ENCODE measurements around the gene METTL9. TPM values are rescaled to one million over a fixed set of nuclear protein-coding genes. Genes with fewer than 3 reads are reported as not detected.
"Not testable (repeated sequence)": the region's sequence is repeated elsewhere in the genome, so short reads cannot be mapped to it uniquely, and the experiment has no call there.

METTL9 gene
- total and polyA plus RNA-seq, 2 donors (not counting 1 experiment from before 2014, with no cell fraction given), result 124 to 163 TPM

- H2AFZ ChIP-seq (ENCODE audit: low read length); H3K4me2 ChIP-seq (ENCODE audit: extremely low read depth, insufficient read depth, low read length); H4K20me1 ChIP-seq (ENCODE audit: control insufficient read depth, extremely low read depth, insufficient read depth, low read length); H3K27ac ChIP-seq (ENCODE audit: insufficient read depth, low read length); H3K27me3 ChIP-seq (ENCODE audit: control insufficient read depth, insufficient read depth, low read length); H3K9me3 ChIP-seq (ENCODE audit: control insufficient read depth, insufficient read depth, low read depth, low read length); H3K4me3 ChIP-seq (replicated peaks in 1 of 4; ENCODE audit: control extremely low read depth in 1 of 4, insufficient read depth in 1 of 4, low read depth in 3 of 4, low read length in 4 of 4); H3K36me3 ChIP-seq (ENCODE audit: control insufficient read depth, insufficient read depth, low read length); H3K79me2 ChIP-seq (ENCODE audit: control insufficient read depth, insufficient read depth, low read length); H3K4me1 ChIP-seq (ENCODE audit: control insufficient read depth, extremely low read depth, insufficient read depth, low read length); H3K9ac ChIP-seq (ENCODE audit: insufficient read depth, low read length); DNase-seq (ENCODE audit: low read depth in 2 of 2): not testable (repeated sequence)
Measured at GRCh38 chr16:21553481-21554296, 45.7 kb upstream of the METTL9 start.

DNA sequence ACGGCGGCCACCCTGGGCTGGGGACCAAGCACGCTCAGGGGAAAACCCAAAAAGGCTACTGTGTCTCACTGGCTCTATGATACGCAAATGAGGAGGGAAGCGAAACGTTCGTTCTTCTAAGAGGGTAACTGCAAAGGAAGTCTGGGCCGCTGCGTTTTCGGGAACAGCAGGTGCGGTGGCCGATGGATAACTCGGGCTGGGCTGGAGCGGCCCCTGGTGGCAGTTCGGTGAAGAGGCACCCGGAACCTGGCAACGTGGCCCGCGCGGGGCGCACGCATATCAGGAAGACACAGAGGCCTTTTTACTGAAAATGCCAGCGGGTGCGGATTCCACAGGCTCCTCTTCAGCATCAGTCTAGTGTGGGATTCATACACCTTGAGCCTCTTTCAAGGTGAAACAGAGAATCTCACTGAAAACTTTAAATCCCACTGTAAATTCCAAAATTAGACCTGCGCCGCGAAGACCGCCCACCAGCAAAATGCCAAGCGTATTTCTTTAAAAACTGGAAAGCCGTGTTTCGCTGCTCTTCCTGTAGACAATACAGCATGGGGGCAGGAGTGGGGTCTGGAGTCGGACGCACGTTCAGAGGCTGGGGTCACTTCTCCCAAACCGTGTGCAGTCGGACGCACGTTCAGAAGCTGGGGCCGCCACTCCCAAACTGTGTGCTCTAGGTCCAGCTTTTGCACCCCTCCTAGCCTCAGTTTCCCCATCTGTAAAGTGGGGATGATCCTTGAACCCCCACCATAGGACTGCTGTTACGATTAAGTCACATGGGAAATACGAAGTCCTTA is 44.4 kb upstream of the METTL9 start:
- no peaks in the 10 kb centered on the region for H3K9me3 ChIP-seq (ENCODE audit: control insufficient read depth, insufficient read depth, low read depth, low read length)
- peak overlapping the region; percentile 72 for H2AFZ ChIP-seq (ENCODE audit: low read length)
- H3K79me2 ChIP-seq (ENCODE audit: control insufficient read depth, insufficient read depth, low read length), result no peaks in the 10 kb centered on the region
- no peaks in the 10 kb centered on the region for H4K20me1 ChIP-seq (ENCODE audit: control insufficient read depth, extremely low read depth, insufficient read depth, low read length)
- no peaks in the 10 kb centered on the region for H3K36me3 ChIP-seq (ENCODE audit: control insufficient read depth, insufficient read depth, low read length)
- no peak overlapping the region for H3K27ac ChIP-seq (ENCODE audit: insufficient read depth, low read length)
- TF ChIP-seq, protein P1, sequence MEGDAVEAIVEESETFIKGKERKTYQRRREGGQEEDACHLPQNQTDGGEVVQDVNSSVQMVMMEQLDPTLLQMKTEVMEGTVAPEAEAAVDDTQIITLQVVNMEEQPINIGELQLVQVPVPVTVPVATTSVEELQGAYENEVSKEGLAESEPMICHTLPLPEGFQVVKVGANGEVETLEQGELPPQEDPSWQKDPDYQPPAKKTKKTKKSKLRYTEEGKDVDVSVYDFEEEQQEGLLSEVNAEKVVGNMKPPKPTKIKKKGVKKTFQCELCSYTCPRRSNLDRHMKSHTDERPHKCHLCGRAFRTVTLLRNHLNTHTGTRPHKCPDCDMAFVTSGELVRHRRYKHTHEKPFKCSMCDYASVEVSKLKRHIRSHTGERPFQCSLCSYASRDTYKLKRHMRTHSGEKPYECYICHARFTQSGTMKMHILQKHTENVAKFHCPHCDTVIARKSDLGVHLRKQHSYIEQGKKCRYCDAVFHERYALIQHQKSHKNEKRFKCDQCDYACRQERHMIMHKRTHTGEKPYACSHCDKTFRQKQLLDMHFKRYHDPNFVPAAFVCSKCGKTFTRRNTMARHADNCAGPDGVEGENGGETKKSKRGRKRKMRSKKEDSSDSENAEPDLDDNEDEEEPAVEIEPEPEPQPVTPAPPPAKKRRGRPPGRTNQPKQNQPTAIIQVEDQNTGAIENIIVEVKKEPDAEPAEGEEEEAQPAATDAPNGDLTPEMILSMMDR (conservative IDR thresholded peaks at IDR 0.05 in 1 of 2, IDR thresholded peaks at IDR 0.05 in 1 of 2; ENCODE audit: low read depth in 1 of 2, low read length in 2 of 2), result peak; percentile 97 to 99
- TF ChIP-seq EZH2 (IDR thresholded peaks at IDR 0.05; ENCODE audit: low read length, missing control alignments), result no peak
- peak overlapping the region; percentile 25 for H3K9ac ChIP-seq (ENCODE audit: insufficient read depth, low read length)
- no peak overlapping the region for H3K4me3 ChIP-seq (replicated peaks in 1 of 4; ENCODE audit: control extremely low read depth in 1 of 4, insufficient read depth in 1 of 4, low read depth in 3 of 4, low read length in 4 of 4)
- DNase-seq (ENCODE audit: low read depth in 2 of 2), result peak; percentile 57 to 71
- H3K27me3 ChIP-seq (ENCODE audit: control insufficient read depth, insufficient read depth, low read length), result peaks cover 3% of the 10 kb centered on the region
- no peaks in the 10 kb centered on the region for H3K4me1 ChIP-seq (ENCODE audit: control insufficient read depth, extremely low read depth, insufficient read depth, low read length)
- peak overlapping the region; percentile 72 for H3K4me2 ChIP-seq (ENCODE audit: extremely low read depth, insufficient read depth, low read length)

DNA sequence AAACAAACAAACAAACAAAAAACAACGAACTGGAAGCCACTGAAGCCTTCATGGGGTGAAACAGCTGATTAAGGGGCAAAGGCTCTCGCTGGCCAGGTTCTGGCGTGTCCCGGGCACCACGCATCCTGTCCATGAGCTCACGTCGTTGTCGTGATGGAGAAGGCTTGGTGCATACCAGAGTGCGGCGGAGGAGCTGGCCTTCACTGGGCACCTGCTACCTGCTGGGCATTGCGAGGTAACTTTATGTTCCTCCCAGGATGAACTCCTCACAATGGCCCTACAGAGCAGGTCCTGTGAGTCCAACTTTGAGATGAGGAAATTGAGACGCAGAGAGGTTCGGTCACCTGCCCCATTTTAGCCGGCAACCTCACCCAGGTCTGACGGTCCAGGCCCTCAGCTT is 43.8 kb upstream of the METTL9 start:
- H3K9ac ChIP-seq (ENCODE audit: insufficient read depth, low read length); DNase-seq (ENCODE audit: low read depth in 2 of 2); H2AFZ ChIP-seq (ENCODE audit: low read length); H3K9me3 ChIP-seq (ENCODE audit: control insufficient read depth, insufficient read depth, low read depth, low read length); H3K4me1 ChIP-seq (ENCODE audit: control insufficient read depth, extremely low read depth, insufficient read depth, low read length); H3K36me3 ChIP-seq (ENCODE audit: control insufficient read depth, insufficient read depth, low read length); H4K20me1 ChIP-seq (ENCODE audit: control insufficient read depth, extremely low read depth, insufficient read depth, low read length); H3K4me3 ChIP-seq (replicated peaks in 1 of 4; ENCODE audit: control extremely low read depth in 1 of 4, insufficient read depth in 1 of 4, low read depth in 3 of 4, low read length in 4 of 4); H3K4me2 ChIP-seq (ENCODE audit: extremely low read depth, insufficient read depth, low read length); H3K27me3 ChIP-seq (ENCODE audit: control insufficient read depth, insufficient read depth, low read length); H3K79me2 ChIP-seq (ENCODE audit: control insufficient read depth, insufficient read depth, low read length); H3K27ac ChIP-seq (ENCODE audit: insufficient read depth, low read length): not testable (repeated sequence)

DNA sequence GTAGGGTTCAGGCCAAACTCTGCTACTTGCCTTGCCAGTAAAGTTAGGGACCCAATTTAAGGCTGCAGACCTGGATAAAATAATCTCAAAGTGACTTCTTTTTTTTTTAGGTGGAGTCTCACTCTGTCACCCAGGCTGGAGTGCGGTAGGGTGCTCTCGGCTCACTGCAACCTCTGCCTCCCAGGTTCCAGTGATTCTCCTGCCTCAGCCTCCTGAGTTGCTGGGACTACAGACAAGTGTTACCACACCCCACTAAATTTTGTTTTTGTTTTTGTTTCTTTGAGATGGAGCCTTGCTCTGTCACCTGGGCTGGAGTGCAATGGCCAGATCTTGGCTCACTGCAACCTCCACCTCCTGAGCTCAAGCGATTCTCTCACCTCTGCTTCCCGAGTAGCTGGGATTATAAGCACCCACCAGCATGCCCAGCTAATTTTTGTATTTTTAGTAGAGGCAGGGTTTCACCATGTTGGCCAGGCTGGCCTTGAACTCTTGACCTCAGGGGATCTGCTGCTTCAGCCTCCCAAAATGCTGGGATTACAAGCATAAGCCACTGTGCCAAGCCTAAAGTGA is 43.3 kb upstream of the METTL9 start:
- not testable (repeated sequence) for H3K4me3 ChIP-seq (replicated peaks in 1 of 4; ENCODE audit: control extremely low read depth in 1 of 4, insufficient read depth in 1 of 4, low read depth in 3 of 4, low read length in 4 of 4); H2AFZ ChIP-seq (ENCODE audit: low read length); H3K4me2 ChIP-seq (ENCODE audit: extremely low read depth, insufficient read depth, low read length); DNase-seq (ENCODE audit: low read depth in 2 of 2); H3K27me3 ChIP-seq (ENCODE audit: control insufficient read depth, insufficient read depth, low read length); H3K27ac ChIP-seq (ENCODE audit: insufficient read depth, low read length); H3K9ac ChIP-seq (ENCODE audit: insufficient read depth, low read length); H4K20me1 ChIP-seq (ENCODE audit: control insufficient read depth, extremely low read depth, insufficient read depth, low read length); H3K4me1 ChIP-seq (ENCODE audit: control insufficient read depth, extremely low read depth, insufficient read depth, low read length); H3K79me2 ChIP-seq (ENCODE audit: control insufficient read depth, insufficient read depth, low read length); H3K36me3 ChIP-seq (ENCODE audit: control insufficient read depth, insufficient read depth, low read length); H3K9me3 ChIP-seq (ENCODE audit: control insufficient read depth, insufficient read depth, low read depth, low read length)

DNA sequence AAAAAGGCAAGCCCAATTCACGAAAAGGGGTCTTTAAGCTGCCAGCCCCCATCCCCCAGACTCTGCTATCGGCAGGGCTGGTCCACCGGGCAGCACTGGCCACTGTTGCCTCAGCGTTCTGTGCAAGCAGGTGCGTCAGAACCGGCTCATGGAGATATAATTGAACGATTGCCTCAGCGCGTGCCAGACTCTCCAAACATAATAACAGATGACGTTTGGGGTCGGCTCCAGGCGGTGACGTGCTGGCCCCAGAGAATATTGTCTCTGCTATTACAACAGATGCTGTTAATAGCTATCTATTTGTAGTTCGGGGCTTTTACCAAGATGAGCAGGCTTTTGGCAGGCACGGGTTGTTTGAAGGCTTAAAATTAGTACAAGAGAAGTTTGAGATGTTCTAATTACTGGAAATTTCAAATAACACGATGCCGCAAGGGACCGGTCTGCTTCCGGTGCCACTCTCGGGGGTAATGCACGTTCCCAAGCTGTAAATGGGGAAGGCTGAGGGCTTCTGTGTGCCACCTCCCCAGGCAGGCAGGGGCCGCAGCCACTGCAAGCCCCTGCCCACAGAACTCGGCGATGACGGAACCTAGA is 42.6 kb upstream of the METTL9 start:
- not testable (repeated sequence) for H3K36me3 ChIP-seq (ENCODE audit: control insufficient read depth, insufficient read depth, low read length); H3K4me1 ChIP-seq (ENCODE audit: control insufficient read depth, extremely low read depth, insufficient read depth, low read length); H3K9me3 ChIP-seq (ENCODE audit: control insufficient read depth, insufficient read depth, low read depth, low read length); H3K4me3 ChIP-seq (replicated peaks in 1 of 4; ENCODE audit: control extremely low read depth in 1 of 4, insufficient read depth in 1 of 4, low read depth in 3 of 4, low read length in 4 of 4); H4K20me1 ChIP-seq (ENCODE audit: control insufficient read depth, extremely low read depth, insufficient read depth, low read length); H3K9ac ChIP-seq (ENCODE audit: insufficient read depth, low read length); H3K27me3 ChIP-seq (ENCODE audit: control insufficient read depth, insufficient read depth, low read length); H3K79me2 ChIP-seq (ENCODE audit: control insufficient read depth, insufficient read depth, low read length)
- Histone ChIP-seq H2AFZ (ENCODE audit: low read length) (peak overlapping the region; percentile 48), H3K4me2 (ENCODE audit: extremely low read depth, insufficient read depth, low read length) (peak overlapping the region; percentile 46), H3K27ac (ENCODE audit: insufficient read depth, low read length) (peak overlapping the region; percentile 32)
- DNase-seq (ENCODE audit: low read depth in 2 of 2), result peak; percentile 14 to 20

All from fibroblast of lung (primary cell).